ENCODE data around the gene NOX5.

NOX5 gene

DNA sequence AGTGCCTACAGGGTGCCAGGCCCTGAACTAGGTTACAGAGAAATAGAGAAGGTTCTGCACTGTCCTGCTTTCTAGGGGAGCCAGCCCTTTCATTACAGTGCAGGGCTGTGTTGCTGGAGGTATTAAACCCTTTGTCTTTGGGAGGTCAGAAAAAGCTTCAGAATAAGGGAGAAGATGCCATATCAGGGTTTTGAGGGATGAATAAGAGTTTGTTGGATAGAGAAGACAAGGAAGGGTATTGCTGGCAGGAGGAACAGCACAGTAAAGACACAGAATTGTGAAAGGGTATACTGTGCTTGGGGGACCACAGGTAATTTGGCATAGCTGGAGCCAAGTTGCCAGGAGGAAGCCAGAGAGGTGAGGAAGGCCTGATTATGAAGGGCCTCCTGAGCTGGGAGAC, 23.0 kb downstream of the NOX5 start:
- peaks cover 0 to 6% (median 0%) of the 10 kb centered on the region in 10 experiments; a peak in 7 of 20 replicates for H3K4me1 ChIP-seq
- H3K4me2 ChIP-seq: no peak overlapping the region
- TF ChIP-seq Cebpa-rat (IDR thresholded peaks at IDR 0.05): no peak
- H3K9ac ChIP-seq: no peak overlapping the region
- no peaks in the 10 kb centered on the region for H3K36me3 ChIP-seq
- no peaks in the 10 kb centered on the region for H4K20me1 ChIP-seq
- no peaks in the 10 kb centered on the region for H3K9me3 ChIP-seq (replicated peaks in 1 of 11)
- no peak overlapping the region for H3K4me3 ChIP-seq
- H3K27ac ChIP-seq: no peak overlapping the region
- H3K27me3 ChIP-seq: no peaks in the 10 kb centered on the region

DNA sequence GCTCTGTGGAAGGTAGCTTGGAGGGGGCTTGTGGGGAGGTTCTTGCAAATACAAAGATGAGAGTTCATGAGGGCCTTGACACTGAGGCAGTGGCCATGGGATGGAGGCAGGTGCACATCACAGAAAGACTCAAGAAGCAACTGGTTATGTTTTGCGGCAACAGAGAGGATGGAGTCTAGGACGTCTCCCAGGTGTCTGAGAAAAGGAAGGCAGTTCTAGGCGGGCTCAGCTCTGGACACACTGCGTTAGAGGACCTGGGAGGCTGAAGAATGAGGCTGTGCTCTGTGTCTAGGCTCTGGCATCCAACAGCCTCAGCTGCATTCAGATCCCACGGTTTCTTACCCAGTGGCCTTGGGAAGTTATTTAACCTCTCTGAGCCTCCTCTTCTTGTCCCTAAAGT, 23.5 kb downstream of the NOX5 start:
- no peak overlapping the region for H3K27ac ChIP-seq
- no peaks in the 10 kb centered on the region for H3K27me3 ChIP-seq
- H3K4me1 ChIP-seq: peaks cover 0 to 6% (median 0%) of the 10 kb centered on the region in 10 experiments; a peak in 7 of 20 replicates
- TF ChIP-seq Cebpa-rat (IDR thresholded peaks at IDR 0.05): no peak
- H3K4me3 ChIP-seq: no peak overlapping the region
- no peak overlapping the region for H3K4me2 ChIP-seq
- H4K20me1 ChIP-seq: no peaks in the 10 kb centered on the region
- no peak overlapping the region for H3K9ac ChIP-seq
- H3K36me3 ChIP-seq: no peaks in the 10 kb centered on the region
- H3K9me3 ChIP-seq (replicated peaks in 1 of 11): no peaks in the 10 kb centered on the region

DNA sequence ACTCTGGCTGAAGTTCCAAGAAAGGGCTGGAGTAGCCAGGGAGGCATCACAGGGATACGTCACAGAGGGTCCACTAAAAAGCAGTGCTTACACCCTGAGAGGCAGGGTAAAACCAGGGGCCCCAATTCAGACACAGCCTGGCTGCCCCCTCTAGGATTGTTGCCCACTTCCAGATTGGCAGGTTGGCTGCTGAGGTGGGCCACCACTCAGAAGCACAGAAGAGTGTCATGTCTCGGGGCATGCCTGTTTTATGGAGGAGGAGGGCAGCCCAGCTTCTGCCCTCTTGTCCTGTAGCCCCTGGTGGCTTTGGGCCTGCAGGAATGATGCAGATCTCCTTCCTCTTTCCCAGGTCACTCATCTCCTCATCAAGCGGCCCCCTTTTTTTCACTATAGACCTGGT, 24.0 kb downstream of the NOX5 start:
- H3K4me1 ChIP-seq: peaks cover 0 to 9% (median 2%) of the 10 kb centered on the region in 10 experiments; a peak in 11 of 20 replicates
- H3K27me3 ChIP-seq: no peaks in the 10 kb centered on the region
- no peak overlapping the region for H3K27ac ChIP-seq
- no peaks in the 10 kb centered on the region for H3K9me3 ChIP-seq (replicated peaks in 1 of 11)
- H3K4me2 ChIP-seq: no peak overlapping the region
- H3K36me3 ChIP-seq: no peaks in the 10 kb centered on the region
- no peaks in the 10 kb centered on the region for H4K20me1 ChIP-seq
- TF ChIP-seq Cebpa-rat (IDR thresholded peaks at IDR 0.05): no peak
- no peak overlapping the region for H3K4me3 ChIP-seq
- H3K9ac ChIP-seq: no peak overlapping the region

DNA sequence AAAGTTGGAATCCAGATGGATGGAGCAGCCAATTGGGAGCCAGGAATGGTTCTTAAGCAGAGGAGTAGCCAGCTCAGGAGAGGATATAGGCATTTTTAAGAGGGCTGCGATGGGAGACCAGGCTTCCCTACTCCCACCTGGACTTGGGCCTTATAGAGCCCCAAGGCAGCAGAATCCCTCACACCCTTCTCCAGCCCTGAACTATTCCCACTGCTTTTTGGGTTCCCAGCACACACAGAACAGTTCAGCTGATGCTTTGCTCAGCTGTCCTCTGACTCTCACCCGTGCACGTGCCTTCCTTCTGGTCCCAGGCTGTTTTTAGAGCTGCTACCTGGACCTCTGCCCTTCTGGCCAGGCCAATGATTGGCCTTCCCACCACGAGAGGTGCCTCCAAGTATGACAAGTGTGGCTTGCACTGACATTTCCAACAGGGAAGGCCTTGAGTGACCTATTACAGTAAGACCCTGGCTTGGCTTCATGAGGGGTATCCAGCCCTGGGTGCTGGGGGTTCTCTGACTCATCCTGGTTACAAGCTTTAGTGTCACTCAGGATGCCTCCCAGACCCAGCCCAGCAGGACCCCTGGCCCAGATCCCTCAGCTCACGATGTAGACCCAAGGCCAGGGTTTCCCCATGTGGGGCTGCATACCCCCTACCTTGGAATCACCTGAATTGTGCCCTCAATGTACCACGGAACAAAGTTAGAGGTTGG, 25.2 kb downstream of the NOX5 start:
- Histone ChIP-seq H3K9me3 (replicated peaks in 1 of 11) (no peaks in the 10 kb centered on the region), H3K4me3 (no peak overlapping the region), H3K9ac (no peak overlapping the region), H3K27me3 (no peaks in the 10 kb centered on the region), H3K4me1 (peaks cover 0 to 10% (median 4%) of the 10 kb centered on the region in 10 experiments; a peak in 11 of 20 replicates), H3K36me3 (no peaks in the 10 kb centered on the region), H3K4me2 (no peak overlapping the region), H3K27ac (no peak overlapping the region), H4K20me1 (no peaks in the 10 kb centered on the region)
- TF ChIP-seq Cebpa-rat (IDR thresholded peaks at IDR 0.05): no peak

DNA sequence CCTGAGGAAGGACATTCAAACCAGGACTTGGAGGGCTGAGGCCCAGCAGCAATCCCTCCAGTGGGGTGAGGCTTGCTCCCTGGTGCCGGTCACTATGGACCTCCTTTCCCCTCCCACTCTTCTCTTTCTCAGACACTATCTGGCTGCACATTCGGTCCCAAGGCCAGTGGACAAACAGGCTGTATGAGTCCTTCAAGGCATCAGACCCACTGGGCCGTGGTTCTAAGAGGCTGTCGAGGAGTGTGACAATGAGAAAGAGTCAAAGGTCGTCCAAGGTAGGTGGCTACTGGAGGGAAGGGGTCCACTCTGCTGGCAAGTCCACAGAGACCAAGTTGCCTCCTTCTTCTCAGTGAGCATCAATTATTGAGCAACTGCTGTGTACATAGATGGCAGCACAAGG, 28.0 kb downstream of the NOX5 start:
- H3K4me2 ChIP-seq: no peak overlapping the region
- H3K4me1 ChIP-seq: peaks cover 11 to 34% (median 16%) of the 10 kb centered on the region in 10 experiments
- no peak overlapping the region for H3K27ac ChIP-seq
- H3K36me3 ChIP-seq: no peaks in the 10 kb centered on the region
- no peaks in the 10 kb centered on the region; a peak in 1 of 22 replicates for H4K20me1 ChIP-seq
- TF ChIP-seq Cebpa-rat (IDR thresholded peaks at IDR 0.05): no peak
- no peak overlapping the region for H3K9ac ChIP-seq
- no peaks in the 10 kb centered on the region for H3K27me3 ChIP-seq
- H3K4me3 ChIP-seq: no peak overlapping the region
- H3K9me3 ChIP-seq (replicated peaks in 1 of 11): no peaks in the 10 kb centered on the region

DNA sequence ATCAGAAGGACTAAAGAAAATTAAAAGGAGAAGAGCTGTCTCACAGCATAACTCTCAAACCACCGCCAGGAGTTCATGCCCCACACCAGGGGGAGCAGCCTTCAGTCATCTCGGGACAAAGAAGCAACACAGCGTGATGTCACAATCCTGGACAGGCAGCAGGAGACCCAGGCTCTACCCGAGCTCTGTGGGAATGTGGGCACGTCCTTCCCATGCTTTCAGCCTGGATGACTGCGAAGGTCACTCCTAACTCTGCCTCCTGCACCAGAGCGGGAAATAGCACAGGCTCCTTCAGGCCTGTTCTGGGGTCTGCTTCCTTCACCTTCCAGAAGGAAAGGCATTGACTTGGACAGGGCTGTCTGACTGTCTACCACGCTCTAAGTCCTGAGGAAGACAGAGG, 31.3 kb downstream of the NOX5 start:
- no peaks in the 10 kb centered on the region for H3K9me3 ChIP-seq (replicated peaks in 1 of 11)
- no peak overlapping the region for H3K4me3 ChIP-seq
- H3K4me1 ChIP-seq: peaks cover 14 to 34% (median 21%) of the 10 kb centered on the region in 10 experiments
- H3K27ac ChIP-seq: peak overlapping the region in 1 of 11 experiments; percentile 3; a peak in 2 of 22 replicates
- no peaks in the 10 kb centered on the region for H3K27me3 ChIP-seq
- H4K20me1 ChIP-seq: no peaks in the 10 kb centered on the region; a peak in 1 of 22 replicates
- H3K4me2 ChIP-seq: peak overlapping the region in 4 of 11 experiments; percentile 7 to 44 (median 22); a peak in 5 of 22 replicates
- H3K9ac ChIP-seq: no peak overlapping the region
- no peak for TF ChIP-seq Cebpa-rat (IDR thresholded peaks at IDR 0.05)
- no peaks in the 10 kb centered on the region for H3K36me3 ChIP-seq

DNA sequence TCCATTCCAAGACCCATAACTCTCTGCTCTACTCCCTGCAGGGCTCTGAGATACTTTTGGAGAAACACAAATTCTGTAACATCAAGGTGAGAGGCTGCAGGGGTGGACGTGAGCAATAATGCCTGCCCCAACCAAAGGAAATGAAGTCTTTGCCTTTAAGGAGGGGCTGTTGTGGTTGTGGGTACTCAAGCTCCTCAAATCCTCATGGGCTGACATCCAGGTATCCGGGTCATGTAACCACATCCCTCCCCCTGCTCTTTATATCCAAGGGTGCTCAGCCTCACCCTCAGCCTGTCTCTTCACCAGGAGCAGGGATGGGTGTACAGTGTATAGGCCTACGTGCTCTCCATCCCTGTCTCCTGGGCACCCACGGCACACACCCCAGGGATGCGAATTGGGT, 32.3 kb downstream of the NOX5 start:
- no peaks in the 10 kb centered on the region for H3K36me3 ChIP-seq
- no peak overlapping the region for H3K27ac ChIP-seq
- H3K4me3 ChIP-seq: no peak overlapping the region
- no peaks in the 10 kb centered on the region for H3K9me3 ChIP-seq (replicated peaks in 1 of 11)
- H3K27me3 ChIP-seq: no peaks in the 10 kb centered on the region
- H3K9ac ChIP-seq: no peak overlapping the region
- peaks cover 14 to 34% (median 21%) of the 10 kb centered on the region in 10 experiments for H3K4me1 ChIP-seq
- peak overlapping the region in 9 of 11 experiments; percentile 30 to 55 (median 38); a peak in 16 of 22 replicates for H3K4me2 ChIP-seq
- H4K20me1 ChIP-seq: no peaks in the 10 kb centered on the region; a peak in 1 of 22 replicates
- no peak for TF ChIP-seq Cebpa-rat (IDR thresholded peaks at IDR 0.05)

DNA sequence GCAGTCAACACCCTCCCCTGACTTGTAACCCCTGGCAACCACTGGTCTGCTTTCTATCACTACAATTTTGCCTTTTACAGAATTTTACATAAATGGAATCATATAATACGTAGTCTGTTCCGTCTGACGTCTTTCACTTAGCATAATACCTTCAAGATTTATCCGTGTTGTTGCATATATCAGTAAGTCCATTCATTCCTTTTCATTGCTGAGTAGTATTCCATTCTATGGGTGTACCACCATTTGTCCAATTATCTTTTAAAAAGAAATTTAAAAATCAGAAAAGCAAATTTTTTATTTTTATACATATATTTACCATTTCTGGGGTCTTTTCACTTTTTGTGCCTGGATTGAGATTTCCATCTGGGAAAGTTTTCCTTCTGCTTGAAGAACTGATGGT, 35.5 kb downstream of the NOX5 start:
- no peak for TF ChIP-seq Cebpa-rat (IDR thresholded peaks at IDR 0.05)
- no peaks in the 10 kb centered on the region for H3K36me3 ChIP-seq
- no peak overlapping the region for H3K4me3 ChIP-seq

DNA sequence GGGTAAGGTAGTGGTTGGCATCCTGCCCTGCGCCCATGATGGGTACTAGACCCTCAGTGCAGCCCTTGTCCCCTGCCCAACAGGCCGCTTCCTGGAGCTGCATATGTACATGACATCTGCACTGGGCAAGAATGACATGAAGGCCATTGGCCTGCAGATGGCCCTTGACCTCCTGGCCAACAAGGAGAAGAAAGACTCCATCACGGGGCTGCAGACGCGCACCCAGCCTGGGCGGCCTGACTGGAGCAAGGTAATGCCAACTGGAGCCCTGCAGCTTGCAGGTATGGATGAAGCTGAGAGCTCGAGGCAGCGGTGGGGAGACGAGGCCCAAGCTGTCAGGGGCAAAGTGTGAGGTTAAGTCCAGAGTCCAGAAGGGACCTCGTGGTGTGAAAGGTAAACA, 40.8 kb downstream of the NOX5 start:
- Histone ChIP-seq H3K4me1 (peaks cover 0 to 7% (median 4%) of the 10 kb centered on the region in 10 experiments; a peak in 9 of 20 replicates), H3K4me3 (no peak overlapping the region), H3K9me3 (replicated peaks in 1 of 11) (no peaks in the 10 kb centered on the region), H3K27me3 (no peaks in the 10 kb centered on the region), H3K36me3 (no peaks in the 10 kb centered on the region), H4K20me1 (peaks cover 0 to 4% (median 0%) of the 10 kb centered on the region in 11 experiments; a peak in 1 of 22 replicates), H3K9ac (no peak overlapping the region), H3K4me2 (no peak overlapping the region), H3K27ac (no peak overlapping the region)
- no peak for TF ChIP-seq Cebpa-rat (IDR thresholded peaks at IDR 0.05)

More for the DNA sequence above, 35.5 kb downstream of the NOX5 start:
- H3K4me1 ChIP-seq: peaks cover 4 to 22% (median 19%) of the 10 kb centered on the region in 10 experiments; a peak in 19 of 20 replicates
- no peaks in the 10 kb centered on the region for H3K27me3 ChIP-seq
- no peak overlapping the region for H3K4me2 ChIP-seq
- H3K27ac ChIP-seq: no peak overlapping the region
- no peak overlapping the region for H3K9ac ChIP-seq
- no peaks in the 10 kb centered on the region; a peak in 1 of 22 replicates for H4K20me1 ChIP-seq
- H3K9me3 ChIP-seq (replicated peaks in 1 of 11): no peaks in the 10 kb centered on the region

DNA sequence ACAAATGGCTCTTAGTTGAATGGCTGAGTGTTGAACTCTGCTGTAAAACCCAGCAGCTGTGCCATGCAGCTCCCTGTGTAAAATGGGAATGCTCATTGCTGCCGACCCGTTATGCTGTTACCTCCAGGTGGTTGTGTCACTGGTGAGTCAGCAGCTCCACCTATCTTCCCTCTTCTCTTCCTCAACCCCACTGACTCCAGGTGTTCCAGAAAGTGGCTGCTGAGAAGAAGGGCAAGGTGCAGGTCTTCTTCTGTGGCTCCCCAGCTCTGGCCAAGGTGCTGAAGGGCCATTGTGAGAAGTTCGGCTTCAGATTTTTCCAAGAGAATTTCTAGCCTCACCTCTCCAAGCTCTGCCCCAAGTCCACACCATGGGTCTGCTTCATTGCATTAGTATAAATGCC, 41.9 kb downstream of the NOX5 start:
- no peak overlapping the region for H3K4me3 ChIP-seq
- H3K9me3 ChIP-seq (replicated peaks in 1 of 11): no peaks in the 10 kb centered on the region
- no peak overlapping the region for H3K9ac ChIP-seq
- no peak for TF ChIP-seq Cebpa-rat (IDR thresholded peaks at IDR 0.05)
- peaks cover 0 to 4% (median 0%) of the 10 kb centered on the region in 11 experiments; a peak in 1 of 22 replicates for H4K20me1 ChIP-seq
- no peaks in the 10 kb centered on the region for H3K36me3 ChIP-seq
- peak overlapping the region in 1 of 11 experiments; percentile 25; a peak in 1 of 22 replicates for H3K4me2 ChIP-seq
- H3K27me3 ChIP-seq: no peaks in the 10 kb centered on the region
- H3K27ac ChIP-seq: no peak overlapping the region
- H3K4me1 ChIP-seq: peaks cover 0 to 7% (median 4%) of the 10 kb centered on the region in 10 experiments; a peak in 9 of 20 replicates
